Neural crest cell (in vitro differentiated cells): ENCODE results near the gene HRNR. TPM values are rescaled to one million over a fixed set of nuclear protein-coding genes. Genes with fewer than 3 reads are reported as not detected.

Source experiments
- DNase-seq: peaks from one replicate; pipeline ENCODE4 v3.0.0; 2021; ENCODE audit warnings: low read depth, mixed read lengths, low spot score
- H3K27ac Mint-ChIP-seq: one replicate; pipeline ENCODE4 v1.8.0; 2021; ENCODE audit warnings: mild to moderate bottlenecking, mixed read lengths; ENCODE audit not compliant: unreplicated experiment
- H3K27me3 Mint-ChIP-seq: 2 replicates; pipeline ENCODE4 v1.8.0; 2021; ENCODE audit warnings: low read depth, mild to moderate bottlenecking, mixed read lengths
- H3K36me3 Mint-ChIP-seq: 2 replicates; pipeline ENCODE4 v1.8.0; 2021; ENCODE audit warnings: low read depth, mild to moderate bottlenecking, mixed read lengths
- H3K4me1 Mint-ChIP-seq: 2 replicates; pipeline ENCODE4 v1.8.0; 2021; ENCODE audit warnings: mixed read lengths
- H3K4me3 Mint-ChIP-seq: one replicate; pipeline ENCODE4 v1.8.0; 2021; ENCODE audit warnings: mild to moderate bottlenecking, mixed read lengths
- H3K9me3 Mint-ChIP-seq: 2 replicates; pipeline ENCODE4 v1.8.0; 2021; ENCODE audit warnings: mixed read lengths
- CTCF ChIP-seq: fragments of 200-600 bp; sonication (generic); conservative IDR thresholded peaks from 2 replicates; pipeline ENCODE4 v1.5.0; 2021; ENCODE audit warnings: antibody characterized with exemption, mild to moderate bottlenecking
- total RNA-seq: library from RNA; stranded (reverse); gene quantifications from 2 replicates; pipeline ENCODE4 v1.2.1, GENCODE V29; 2021

The HRNR gene
- total RNA-seq, 1 donor from 2014 or later: not detected

GRCh38 chr1:152191260-152191659 is 32.7 kb downstream of the HRNR start:
- no peak overlapping the region for H3K27ac Mint-ChIP-seq
- H3K27me3 Mint-ChIP-seq: peaks cover 2% of the 10 kb centered on the region
- DNase-seq: no peak
- H3K9me3 Mint-ChIP-seq: peaks cover 15% of the 10 kb centered on the region
- no peak overlapping the region for H3K4me3 Mint-ChIP-seq
- no peak for TF ChIP-seq CTCF
- H3K36me3 Mint-ChIP-seq: no peaks in the 10 kb centered on the region
- H3K4me1 Mint-ChIP-seq: no peaks in the 10 kb centered on the region

- Mint-ChIP-seq H3K36me3 (no peaks in the 10 kb centered on the region), H3K27ac (no peak overlapping the region), H3K9me3 (peaks cover 15% of the 10 kb centered on the region), H3K27me3 (peaks cover 2% of the 10 kb centered on the region), H3K4me3 (no peak overlapping the region), H3K4me1 (no peaks in the 10 kb centered on the region)
- TF ChIP-seq CTCF: no peak
- no peak for DNase-seq
Measured at GRCh38 chr1:152190589-152190988, 33.4 kb downstream of the HRNR start.

GRCh38 chr1:152189657-152190442 is 34.1 kb downstream of the HRNR start:
- TF ChIP-seq CTCF: peak; percentile 66
- Mint-ChIP-seq H3K9me3 (peaks cover 15% of the 10 kb centered on the region), H3K4me3 (no peak overlapping the region), H3K27ac (no peak overlapping the region), H3K4me1 (no peaks in the 10 kb centered on the region), H3K36me3 (no peaks in the 10 kb centered on the region), H3K27me3 (peaks cover 2% of the 10 kb centered on the region)
- DNase-seq: no peak

GRCh38 chr1:152188673-152189591 is 35.1 kb downstream of the HRNR start:
- Mint-ChIP-seq H3K36me3 (no peaks in the 10 kb centered on the region), H3K9me3 (peaks cover 15% of the 10 kb centered on the region)
- no peak for DNase-seq

More at GRCh38 chr1:152188673-152189591, 35.1 kb downstream of the HRNR start:
- H3K4me1 Mint-ChIP-seq: no peaks in the 10 kb centered on the region
- H3K4me3 Mint-ChIP-seq: no peak overlapping the region
- peak; percentile 46 for TF ChIP-seq CTCF
- peaks cover 2% of the 10 kb centered on the region for H3K27me3 Mint-ChIP-seq
- no peak overlapping the region for H3K27ac Mint-ChIP-seq
